NB4 (cell line): ENCODE measurements around the gene NUP35.

Experiments used
- DNase-seq: peaks from one replicate; pipeline ENCODE4 v3.0.0; 2010; ENCODE audit warnings: low read depth
- H3K4me3 ChIP-seq: one replicate; pipeline ENCODE4 v1.5.1; 2011; ENCODE audit warnings: mild to moderate bottlenecking, low read depth, low read length, moderate library complexity
- CTCF ChIP-seq: IDR thresholded peaks from one replicate; pipeline ENCODE4 v1.5.1; 2012; ENCODE audit warnings: low read depth, low read length
- MAX ChIP-seq: IDR thresholded peaks from 2 replicates; pipeline ENCODE4 v1.6.1; 2011; ENCODE audit warnings: low read depth, low read length
- MYC ChIP-seq: IDR thresholded peaks from 2 replicates; pipeline ENCODE4 v1.6.1; 2011; ENCODE audit warnings: low read depth, low read length
- POLR2A ChIP-seq: IDR thresholded peaks from 2 replicates; pipeline ENCODE4 v1.6.1; 2011; ENCODE audit warnings: mild to moderate bottlenecking; ENCODE audit not compliant: insufficient read length; ENCODE audit errors: extremely low read depth

The NUP35 gene

GRCh38 chr2:183172220-183172887 lies 48.1 kb downstream of the NUP35 start:
- no peak for DNase-seq
- no peak for TF ChIP-seq MYC
- no peak for TF ChIP-seq CTCF
- no peak for TF ChIP-seq POLR2A
- TF ChIP-seq MAX: no peak
- H3K4me3 ChIP-seq: no peak overlapping the region

- H3K4me3 ChIP-seq: no peak overlapping the region
- TF ChIP-seq POLR2A (no peak), MAX (no peak)
- no peak for DNase-seq
Observed at GRCh38 chr2:183179156-183179555, 54.9 kb downstream of the NUP35 start.

GRCh38 chr2:183185534-183185933 lies 61.3 kb downstream of the NUP35 start:
- TF ChIP-seq MYC (no peak), POLR2A (no peak), MAX (no peak), CTCF (no peak)
- H3K4me3 ChIP-seq: no peak overlapping the region
- DNase-seq: no peak

GRCh38 chr2:183186296-183186695 lies 62.1 kb downstream of the NUP35 start:
- TF ChIP-seq POLR2A: no peak
- no peak for TF ChIP-seq CTCF
- TF ChIP-seq MYC: no peak
- TF ChIP-seq MAX: no peak
- no peak for DNase-seq
- no peak overlapping the region for H3K4me3 ChIP-seq

GRCh38 chr2:183186766-183187165 lies 62.5 kb downstream of the NUP35 start:
- no peak for DNase-seq
- no peak for TF ChIP-seq POLR2A
- TF ChIP-seq MYC: no peak
- no peak for TF ChIP-seq MAX
- no peak for TF ChIP-seq CTCF
- H3K4me3 ChIP-seq: no peak overlapping the region

GRCh38 chr2:183192343-183192742 lies 68.1 kb downstream of the NUP35 start:
- H3K4me3 ChIP-seq: no peak overlapping the region
- DNase-seq: no peak
- TF ChIP-seq CTCF (no peak), MYC (no peak)
